Epithelial cell of umbilical artery (primary cell): Measurements from ENCODE around the gene POU6F2. TPM values are rescaled to one million over a fixed set of nuclear protein-coding genes. Genes with fewer than 3 reads are reported as not detected.

Experiments used
- total RNA-seq: library from RNA; depleted of rRNA; stranded (reverse); fragments of >200 nt; gene quantifications from 2 replicates; pipeline ENCODE4 v1.2.3, GENCODE V29; 2014

Gene POU6F2, protein sequence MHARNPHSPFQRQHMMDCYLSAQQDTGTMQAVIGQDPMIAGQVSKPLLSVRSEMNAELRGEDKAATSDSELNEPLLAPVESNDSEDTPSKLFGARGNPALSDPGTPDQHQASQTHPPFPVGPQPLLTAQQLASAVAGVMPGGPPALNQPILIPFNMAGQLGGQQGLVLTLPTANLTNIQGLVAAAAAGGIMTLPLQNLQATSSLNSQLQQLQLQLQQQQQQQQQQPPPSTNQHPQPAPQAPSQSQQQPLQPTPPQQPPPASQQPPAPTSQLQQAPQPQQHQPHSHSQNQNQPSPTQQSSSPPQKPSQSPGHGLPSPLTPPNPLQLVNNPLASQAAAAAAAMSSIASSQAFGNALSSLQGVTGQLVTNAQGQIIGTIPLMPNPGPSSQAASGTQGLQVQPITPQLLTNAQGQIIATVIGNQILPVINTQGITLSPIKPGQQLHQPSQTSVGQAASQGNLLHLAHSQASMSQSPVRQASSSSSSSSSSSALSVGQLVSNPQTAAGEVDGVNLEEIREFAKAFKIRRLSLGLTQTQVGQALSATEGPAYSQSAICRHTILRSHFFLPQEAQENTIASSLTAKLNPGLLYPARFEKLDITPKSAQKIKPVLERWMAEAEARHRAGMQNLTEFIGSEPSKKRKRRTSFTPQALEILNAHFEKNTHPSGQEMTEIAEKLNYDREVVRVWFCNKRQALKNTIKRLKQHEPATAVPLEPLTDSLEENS
- total RNA-seq = not detected in 2 replicates

DNA sequence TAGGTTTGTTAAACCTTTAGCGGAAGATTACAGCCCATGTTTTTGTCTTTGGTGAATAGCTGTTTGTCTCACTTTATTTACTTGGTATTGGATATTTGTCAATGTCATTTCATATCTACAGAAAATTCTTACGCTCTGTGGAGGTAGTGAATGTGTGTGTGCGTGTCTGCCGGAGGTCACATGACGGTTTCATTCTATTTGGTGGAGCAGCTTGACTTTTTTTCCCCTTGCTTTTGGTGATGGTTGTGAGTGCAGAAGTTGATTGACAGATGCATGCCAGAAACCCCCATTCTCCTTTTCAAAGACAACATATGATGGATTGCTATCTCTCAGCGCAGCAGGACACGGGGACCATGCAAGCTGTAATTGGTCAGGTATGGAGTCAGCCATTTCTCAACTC, at the start of gene POU6F2:
Gene POU6F2, plus strand, starts transcription at position 225 of the 400 bp plus-strand sequence. Its CDS starts 45 bp downstream, at position 270.

Other genes with a start within 250 kb of the POU6F2 start
- 31.8 and 57.9 TPM in 2 replicates for gene VPS41, start 68.7 kb upstream of the POU6F2 start, total RNA-seq